GM12878 (cell line): Measurements from ENCODE around the gene CABYR.

Experiments
- ATF2 ChIP-seq: IDR thresholded peaks from 2 replicates; pipeline ENCODE4 v1.6.1; 2012; ENCODE audit warnings: low read length, inconsistent platforms
- CEBPB ChIP-seq, 2 experiments: fragments of 150-350 bp in 1 of 2; IDR thresholded peaks; 2 replicates each; pipeline ENCODE4 v1.6.1; 2012 to 2014; ENCODE audit warnings: low read depth in 2 of 2, low read length in 2 of 2, borderline replicate concordance in 1 of 2, inconsistent platforms in 1 of 2
- CREM ChIP-seq: IDR thresholded peaks from 2 replicates; pipeline ENCODE4 v1.6.1; 2014; ENCODE audit warnings: antibody characterized with exemption, low read depth
- CTCF ChIP-seq, 3 experiments: IDR thresholded peaks in 2 of 3; conservative IDR thresholded peaks in 1 of 3; 2 replicates each; pipeline ENCODE4 v1.5.1; 2011; ENCODE audit warnings: low read depth in 3 of 3, low read length in 3 of 3, mild to moderate bottlenecking in 3 of 3, control low read depth in 2 of 3, moderate library complexity in 2 of 3, inconsistent platforms in 1 of 3, mixed read lengths in 1 of 3; ENCODE audit not compliant: control insufficient read depth in 2 of 3, insufficient read depth in 1 of 3; ENCODE audit errors: extremely low read depth in 1 of 3
- ESRRA ChIP-seq: IDR thresholded peaks from 2 replicates; pipeline ENCODE4 v1.6.1; 2012; ENCODE audit warnings: mild to moderate bottlenecking, low read length, improper control_type of control experiment
- EZH2 ChIP-seq: IDR thresholded peaks from 2 replicates; pipeline ENCODE4 v1.6.1; 2012; ENCODE audit warnings: low read depth, mild to moderate bottlenecking, control low read depth, inconsistent platforms, low read length, borderline replicate concordance; ENCODE audit not compliant: control insufficient read depth
- FOXK2 ChIP-seq: fragments of 450-650 bp; IDR thresholded peaks from 2 replicates; pipeline ENCODE4 v1.6.1; 2017; ENCODE audit warnings: mild to moderate bottlenecking, moderate library complexity
- SMARCA5 ChIP-seq: fragments of 450-650 bp; IDR thresholded peaks from 2 replicates; pipeline ENCODE4 v1.6.1; 2017; ENCODE audit warnings: mild to moderate bottlenecking
- TCF3 ChIP-seq: IDR thresholded peaks from 2 replicates; pipeline ENCODE4 v1.6.1; 2012; ENCODE audit warnings: low read depth, mild to moderate bottlenecking, low read length, borderline replicate concordance; ENCODE audit not compliant: insufficient read depth
- USF1 ChIP-seq: IDR thresholded peaks from 2 replicates; pipeline ENCODE4 v1.6.1; 2011; ENCODE audit warnings: borderline replicate concordance, low read depth, mild to moderate bottlenecking, moderate library complexity, mixed read lengths, low read length; ENCODE audit not compliant: insufficient read depth; ENCODE audit errors: extremely low read length

GRCh38 chr18:24142376-24142775 is 3.5 kb downstream of the CABYR start:
- no peak for TF ChIP-seq CREM
- TF ChIP-seq SMARCA5: no peak
- TF ChIP-seq TCF3: no peak
- no peak for TF ChIP-seq CTCF (IDR thresholded peaks at IDR 0.05 in 2 of 3, conservative IDR thresholded peaks at IDR 0.05 in 1 of 3; ENCODE audit: control insufficient read depth in 2 of 3, extremely low read depth in 1 of 3, insufficient read depth in 1 of 3, low read depth in 3 of 3, low read length in 3 of 3)
- no peak for TF ChIP-seq USF1
- TF ChIP-seq ATF2: no peak
- TF ChIP-seq FOXK2: no peak
- no peak for TF ChIP-seq EZH2
- TF ChIP-seq CEBPB (IDR thresholded peaks at IDR 0.05; ENCODE audit: borderline replicate concordance in 1 of 2, low read depth in 2 of 2, low read length in 2 of 2): no peak
- no peak for TF ChIP-seq ESRRA
